PC-9 (cell line): ENCODE measurements around the gene LURAP1L. TPM values are rescaled to one million over a fixed set of nuclear protein-coding genes. Genes with fewer than 3 reads are reported as not detected.

Experiments
- BruUV-seq: library from RNA; stranded (reverse); fragments of 400-500 nt; replicated peaks from 2 replicates; lab custom pipeline; 2021; lab: Mats Ljungman, UMichigan
- CTCF ChIA-PET: fragments of 300-600 bp; sonication (Branson Sonifier 250); formaldehyde crosslinking; loops from one replicate; lab custom pipeline; 2022; ENCODE audit warnings: antibody characterized with exemption; lab: Charles Lee
- POLR2A ChIA-PET: fragments of 300-600 bp; sonication (Branson Sonifier 250); formaldehyde crosslinking; loops from one replicate; lab custom pipeline; 2022; ENCODE audit warnings: antibody characterized with exemption; ENCODE audit not compliant: unreplicated experiment; lab: Charles Lee
- DNase-seq, 2 experiments: peaks; one replicate each; pipeline versions ENCODE4 v3.0.0 to v3.0.0-alpha.2; 2015 to 2022; ENCODE audit warnings: mixed read lengths in 1 of 2
- H2AFZ ChIP-seq: fragments of 200-600 bp; sonication (generic); 2 replicates; pipeline ENCODE4 v1.8.1; 2017; ENCODE audit warnings: antibody characterized with exemption
- H3F3A ChIP-seq: fragments of 200-600 bp; sonication (generic); 2 replicates; pipeline ENCODE4 v1.8.1; 2017; ENCODE audit warnings: antibody characterized with exemption, mild to moderate bottlenecking, low read depth; ENCODE audit not compliant: insufficient read depth
- H3K27ac ChIP-seq: fragments of 200-600 bp; sonication (generic); 2 replicates; pipeline ENCODE4 v1.6.1; 2016; ENCODE audit warnings: mixed run types
- H3K27me3 ChIP-seq: fragments of 200-600 bp; sonication (generic); 2 replicates; pipeline ENCODE4 v1.6.1; 2016; ENCODE audit warnings: low read depth, mixed run types; ENCODE audit not compliant: insufficient read depth
- H3K36me3 ChIP-seq: fragments of 200-600 bp; sonication (generic); 2 replicates; pipeline ENCODE4 v1.6.1; 2016; ENCODE audit warnings: low read depth, mixed run types
- H3K4me1 ChIP-seq: fragments of 200-600 bp; sonication (generic); replicated peaks from 2 replicates; pipeline ENCODE4 v1.6.1; 2016; ENCODE audit warnings: mixed run types; ENCODE audit not compliant: insufficient read depth
- H3K4me2 ChIP-seq: fragments of 200-600 bp; sonication (generic); 2 replicates; pipeline ENCODE4 v1.6.1; 2017; ENCODE audit warnings: mixed run types
- H3K4me3 ChIP-seq: fragments of 200-600 bp; sonication (generic); 2 replicates; pipeline ENCODE4 v1.6.1; 2016; ENCODE audit warnings: mixed run types
- H3K79me2 ChIP-seq: fragments of 200-600 bp; sonication (generic); 2 replicates; pipeline ENCODE4 v1.6.1; 2017; ENCODE audit warnings: low read depth, mixed run types
- H3K9me2 ChIP-seq: fragments of 200-600 bp; sonication (generic); 2 replicates; pipeline ENCODE4 v1.8.1; 2017; ENCODE audit warnings: mild to moderate bottlenecking; ENCODE audit not compliant: insufficient read depth
- H3K9me3 ChIP-seq: fragments of 200-600 bp; sonication (generic); 2 replicates; pipeline ENCODE4 v1.8.1; 2016; ENCODE audit warnings: low read depth; ENCODE audit not compliant: insufficient read depth
- H4K20me1 ChIP-seq: fragments of 200-600 bp; sonication (generic); 2 replicates; pipeline ENCODE4 v1.8.1; 2017; ENCODE audit not compliant: insufficient read depth
- EZH2 ChIP-seq: fragments of 200-600 bp; sonication (generic); IDR thresholded peaks from 2 replicates; pipeline ENCODE4 v1.8.0; 2017; ENCODE audit warnings: antibody characterized with exemption, low read depth
- intact Hi-C: fragments of 100-400 bp; cut with micrococcal nuclease; formaldehyde crosslinking; loops from one replicate; pipeline ENCODE4 v1.10.0; 2022; ENCODE audit not compliant: unreplicated experiment
- total RNA-seq: library from RNA; stranded (reverse); gene quantifications from 2 replicates; pipeline ENCODE4 v1.2.3, GENCODE V29; 2021
- TF ChIP-seq, protein P1 (sequence below): fragments of 200-600 bp; sonication (generic); conservative IDR thresholded peaks from 2 replicates; pipeline ENCODE4 v1.6.1; 2017; ENCODE audit warnings: mixed run types, antibody characterized with exemption, mild to moderate bottlenecking, moderate library complexity

Gene LURAP1L
- total RNA-seq, 1 experiment from 2014 or later = 4.1 TPM

GRCh38 chr9:12773562-12773961 lies 1.3 kb upstream of the LURAP1L start:
- Histone ChIP-seq H3K4me2 (no peak overlapping the region), H3K9me2 (no peaks in the 10 kb centered on the region), H3F3A (peaks cover 8% of the 10 kb centered on the region; the same call in 1 of the 2 replicates), H3K36me3 (no peaks in the 10 kb centered on the region), H2AFZ (no peak overlapping the region), H4K20me1 (no peaks in the 10 kb centered on the region), H3K27ac (no peak overlapping the region), H3K27me3 (no peaks in the 10 kb centered on the region), H3K4me1 (peaks cover 23% of the 10 kb centered on the region), H3K79me2 (peaks cover 16% of the 10 kb centered on the region; the same call in 1 of the 2 replicates), H3K4me3 (no peak overlapping the region), H3K9me3 (no peaks in the 10 kb centered on the region)
- ChIA-PET POLR2A (no interaction called here), CTCF (no interaction called here)
- no TSS peak for BruUV-seq
- DNase-seq = no peak
- TF ChIP-seq, protein P1, sequence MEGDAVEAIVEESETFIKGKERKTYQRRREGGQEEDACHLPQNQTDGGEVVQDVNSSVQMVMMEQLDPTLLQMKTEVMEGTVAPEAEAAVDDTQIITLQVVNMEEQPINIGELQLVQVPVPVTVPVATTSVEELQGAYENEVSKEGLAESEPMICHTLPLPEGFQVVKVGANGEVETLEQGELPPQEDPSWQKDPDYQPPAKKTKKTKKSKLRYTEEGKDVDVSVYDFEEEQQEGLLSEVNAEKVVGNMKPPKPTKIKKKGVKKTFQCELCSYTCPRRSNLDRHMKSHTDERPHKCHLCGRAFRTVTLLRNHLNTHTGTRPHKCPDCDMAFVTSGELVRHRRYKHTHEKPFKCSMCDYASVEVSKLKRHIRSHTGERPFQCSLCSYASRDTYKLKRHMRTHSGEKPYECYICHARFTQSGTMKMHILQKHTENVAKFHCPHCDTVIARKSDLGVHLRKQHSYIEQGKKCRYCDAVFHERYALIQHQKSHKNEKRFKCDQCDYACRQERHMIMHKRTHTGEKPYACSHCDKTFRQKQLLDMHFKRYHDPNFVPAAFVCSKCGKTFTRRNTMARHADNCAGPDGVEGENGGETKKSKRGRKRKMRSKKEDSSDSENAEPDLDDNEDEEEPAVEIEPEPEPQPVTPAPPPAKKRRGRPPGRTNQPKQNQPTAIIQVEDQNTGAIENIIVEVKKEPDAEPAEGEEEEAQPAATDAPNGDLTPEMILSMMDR = no peak
- TF ChIP-seq EZH2 = no peak
- intact Hi-C loops = no loop called here

- intact Hi-C loops = loop anchor here (1.0 to 2.0 kb wide), 4 partner anchors 8 to 109 kb away; no protein-coding TSS in a partner anchor
- peaks cover 8% of the 10 kb centered on the region; the same call in 1 of the 2 replicates for H3F3A ChIP-seq
- ChIA-PET POLR2A (interaction anchor here (0.5 to 0.6 kb wide), 2 partner anchors 53 to 226 kb away, joined by 3 read pairs; no protein-coding TSS in a partner anchor), CTCF (interaction anchor here (0.8 to 1.2 kb wide), 3 partner anchors 39 to 109 kb away, joined by 3 to 6 read pairs (median 3); no protein-coding TSS in a partner anchor)
- no TSS peak for BruUV-seq
- peak overlapping the region; percentile 90 for H3K4me3 ChIP-seq
- no peak for TF ChIP-seq EZH2
- TF ChIP-seq, protein P1 = peak; percentile 48; the same call in 1 of the 2 replicates
- peak overlapping the region; percentile 78 for H3K27ac ChIP-seq
- H3K36me3 ChIP-seq = no peaks in the 10 kb centered on the region
- H3K9me2 ChIP-seq = no peaks in the 10 kb centered on the region
- no peaks in the 10 kb centered on the region for H3K27me3 ChIP-seq
- peaks cover 16% of the 10 kb centered on the region; the same call in 1 of the 2 replicates for H3K79me2 ChIP-seq
- H3K4me2 ChIP-seq = peak overlapping the region; percentile 79
- peak; percentile 64 to 65 for DNase-seq
- H2AFZ ChIP-seq = peak overlapping the region; percentile 73
- no peaks in the 10 kb centered on the region for H4K20me1 ChIP-seq
- no peaks in the 10 kb centered on the region for H3K9me3 ChIP-seq
- peaks cover 23% of the 10 kb centered on the region for H3K4me1 ChIP-seq
These were observed 1.1 kb downstream of the LURAP1L start for GRCh38 chr9:12775679-12776512.

GRCh38 chr9:12776513-12777055 lies 1.8 kb downstream of the LURAP1L start:
- Histone ChIP-seq H3K4me3 (peak overlapping the region; percentile 90), H3K4me2 (peak overlapping the region; percentile 79), H3K9me2 (no peaks in the 10 kb centered on the region), H3K9me3 (no peaks in the 10 kb centered on the region), H4K20me1 (no peaks in the 10 kb centered on the region), H3K27ac (peak overlapping the region; percentile 78), H3F3A (peaks cover 6% of the 10 kb centered on the region; the same call in 1 of the 2 replicates), H3K36me3 (no peaks in the 10 kb centered on the region), H3K4me1 (peaks cover 21% of the 10 kb centered on the region), H3K79me2 (peaks cover 16% of the 10 kb centered on the region; the same call in 1 of the 2 replicates), H3K27me3 (no peaks in the 10 kb centered on the region), H2AFZ (no peak overlapping the region)
- POLR2A ChIA-PET = interaction anchor here (0.5 to 0.7 kb wide), 3 partner anchors 41 to 226 kb away, joined by 3 to 4 read pairs (median 3); no protein-coding TSS in a partner anchor
- no peak for DNase-seq
- TF ChIP-seq, protein P1 = no peak
- TF ChIP-seq EZH2 = no peak
- TSS peak; percentile 22 for BruUV-seq
- CTCF ChIA-PET = interaction anchor here (0.8 to 1.3 kb wide), 6 partner anchors 8 to 108 kb away, joined by 3 to 6 read pairs (median 3); no protein-coding TSS in a partner anchor
- intact Hi-C loops = loop anchor here (1.0 kb wide), 2 partner anchors 8 to 38 kb away; no protein-coding TSS in a partner anchor
